Measurements from ENCODE around the gene SMG5. TPM values are rescaled to one million over a fixed set of nuclear protein-coding genes. Genes with fewer than 3 reads are reported as not detected.
A peak's percentile ranks its signal among the peaks of the same experiment; 100 is the strongest.
"Not testable (repeated sequence)": the region's sequence is repeated elsewhere in the genome, so short reads cannot be mapped to it uniquely, and the experiment has no call there.

The SMG5 gene
- total and polyA plus RNA-seq, 7 donors, result 46.8 to 90.7 (median 72.4) TPM

DNA sequence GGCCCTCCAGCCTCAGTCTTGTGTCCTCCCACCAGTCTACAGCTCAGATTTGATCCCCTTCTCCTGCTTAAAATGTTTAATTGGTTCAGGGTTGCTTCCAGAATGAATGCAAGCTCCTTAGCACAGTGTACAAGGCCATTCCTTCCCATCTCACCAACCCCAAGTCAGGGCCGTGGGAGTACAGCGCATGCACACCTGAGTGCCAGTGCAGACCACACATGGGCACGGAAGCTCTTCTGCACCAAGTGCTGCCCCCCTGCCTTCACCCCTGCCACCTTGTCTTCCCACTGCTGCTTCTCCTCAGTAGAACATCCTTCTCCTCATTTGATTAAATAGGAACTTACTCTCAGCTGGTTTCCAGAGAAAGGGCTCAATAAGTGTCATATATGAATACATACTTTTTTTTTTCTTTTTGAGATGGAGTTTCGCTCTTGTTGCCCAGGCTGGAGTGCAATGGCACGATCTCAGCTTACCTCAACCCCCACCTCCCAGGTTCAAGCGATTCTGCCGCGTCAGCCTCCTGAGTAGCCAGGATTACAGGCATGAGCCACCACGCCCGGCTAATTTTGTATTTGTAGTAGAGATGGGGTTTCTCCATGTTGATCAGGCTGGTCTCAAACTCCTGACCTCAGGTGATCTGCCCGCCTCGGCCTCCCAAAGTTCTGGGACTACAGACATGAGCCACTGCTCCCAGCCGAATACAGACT, 60.5 kb downstream of the SMG5 start:
- Histone ChIP-seq H3K4me1 (peaks cover 13% of the 10 kb centered on the region), H3K36me3 (ENCODE audit: insufficient read depth in 1 of 2, low read depth in 1 of 2) (peaks cover 0 to 56% of the 10 kb centered on the region in 2 donors), H3K27me3 (ENCODE audit: insufficient read depth in 3 of 3, low read length in 2 of 3) (no peaks in the 10 kb centered on the region), H3K27ac (no peak overlapping the region), H3K4me3 (no peak overlapping the region), H3K9me3 (no peaks in the 10 kb centered on the region)
- ATAC-seq (no peak), DNase-seq (no peak)
- TF ChIP-seq, protein P1, sequence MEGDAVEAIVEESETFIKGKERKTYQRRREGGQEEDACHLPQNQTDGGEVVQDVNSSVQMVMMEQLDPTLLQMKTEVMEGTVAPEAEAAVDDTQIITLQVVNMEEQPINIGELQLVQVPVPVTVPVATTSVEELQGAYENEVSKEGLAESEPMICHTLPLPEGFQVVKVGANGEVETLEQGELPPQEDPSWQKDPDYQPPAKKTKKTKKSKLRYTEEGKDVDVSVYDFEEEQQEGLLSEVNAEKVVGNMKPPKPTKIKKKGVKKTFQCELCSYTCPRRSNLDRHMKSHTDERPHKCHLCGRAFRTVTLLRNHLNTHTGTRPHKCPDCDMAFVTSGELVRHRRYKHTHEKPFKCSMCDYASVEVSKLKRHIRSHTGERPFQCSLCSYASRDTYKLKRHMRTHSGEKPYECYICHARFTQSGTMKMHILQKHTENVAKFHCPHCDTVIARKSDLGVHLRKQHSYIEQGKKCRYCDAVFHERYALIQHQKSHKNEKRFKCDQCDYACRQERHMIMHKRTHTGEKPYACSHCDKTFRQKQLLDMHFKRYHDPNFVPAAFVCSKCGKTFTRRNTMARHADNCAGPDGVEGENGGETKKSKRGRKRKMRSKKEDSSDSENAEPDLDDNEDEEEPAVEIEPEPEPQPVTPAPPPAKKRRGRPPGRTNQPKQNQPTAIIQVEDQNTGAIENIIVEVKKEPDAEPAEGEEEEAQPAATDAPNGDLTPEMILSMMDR (IDR thresholded peaks at IDR 0.05), result no peak
- intact Hi-C loops (cut with DNase I), result loop anchor here in 1 of 2 donors (2.0 kb wide), 1 partner anchor 73 kb away; no protein-coding TSS in a partner anchor
- WGBS, 3 donors, result 91 to 97% (median 92%) methylated on average over 13 of the region's 13 CpGs

DNA sequence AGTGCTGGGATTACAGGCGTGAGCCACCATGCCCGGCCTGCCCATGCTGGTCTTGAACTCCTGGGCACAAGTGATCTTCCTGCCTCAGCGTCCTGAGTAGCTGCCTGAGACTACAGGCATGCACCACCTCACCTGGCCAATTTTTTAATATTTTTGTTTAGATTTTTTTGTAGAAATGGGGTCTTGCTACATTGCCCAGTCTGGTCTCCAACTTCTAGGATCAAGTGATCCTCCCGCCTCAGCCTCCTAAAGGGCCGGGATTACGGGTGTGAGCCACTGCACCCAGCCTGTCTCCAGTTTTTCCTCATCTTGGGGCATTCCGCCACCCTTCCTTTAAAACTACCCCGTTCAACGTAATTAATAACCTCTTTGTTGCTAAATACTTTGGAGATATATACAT, 62.4 kb downstream of the SMG5 start:
- TF ChIP-seq, protein P1 (IDR thresholded peaks at IDR 0.05), result no peak
- DNase-seq, result no peak
- intact Hi-C loops (cut with DNase I), result no loop called here
- peaks cover 0 to 50% of the 10 kb centered on the region in 2 donors for H3K36me3 ChIP-seq (ENCODE audit: insufficient read depth in 1 of 2, low read depth in 1 of 2)
- peaks cover 10% of the 10 kb centered on the region for H3K4me1 ChIP-seq
- no peaks in the 10 kb centered on the region for H3K27me3 ChIP-seq (ENCODE audit: insufficient read depth in 3 of 3, low read length in 2 of 3)
- ATAC-seq, result no peak
- no peak overlapping the region for H3K27ac ChIP-seq
- H3K4me3 ChIP-seq, result no peak overlapping the region
- 94 to 97% (median 95%) methylated on average over 9 of the region's 9 CpGs for WGBS, 3 donors
- no peaks in the 10 kb centered on the region for H3K9me3 ChIP-seq

DNA sequence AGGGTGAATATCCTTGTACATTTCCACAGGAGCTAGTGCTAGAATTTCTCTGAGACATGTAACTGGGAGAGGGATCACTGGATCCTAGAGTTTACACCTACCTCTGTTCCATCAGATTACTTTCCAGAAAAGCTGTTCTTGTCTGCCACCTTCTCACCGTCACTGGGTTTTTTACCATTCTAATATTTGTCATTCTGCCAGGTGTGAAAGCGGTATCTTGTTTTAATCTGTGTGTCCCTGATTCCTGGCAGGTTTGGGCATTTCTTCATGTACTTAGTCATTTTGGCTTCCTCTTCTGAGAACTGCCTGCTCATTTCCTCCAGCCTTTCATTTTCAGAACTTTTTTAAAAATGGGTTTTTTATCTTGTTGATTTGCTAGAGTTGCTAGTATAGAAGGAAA, 64.8 kb downstream of the SMG5 start:
- WGBS, 3 donors, result 18 to 42% (median 37%) methylated on average over 2 of the region's 2 CpGs
- intact Hi-C loops (cut with DNase I), result loop anchor here in 1 of 2 donors (2.0 kb wide), 1 partner anchor 35 kb away; no protein-coding TSS in a partner anchor
- Histone ChIP-seq H3K27ac (peak overlapping the region; percentile 64), H3K27me3 (ENCODE audit: insufficient read depth in 3 of 3, low read length in 2 of 3) (no peaks in the 10 kb centered on the region), H3K4me1 (peaks cover 20% of the 10 kb centered on the region), H3K36me3 (ENCODE audit: insufficient read depth in 1 of 2, low read depth in 1 of 2) (peaks cover 0 to 43% of the 10 kb centered on the region in 2 donors), H3K4me3 (no peak overlapping the region), H3K9me3 (no peaks in the 10 kb centered on the region)
- ATAC-seq, result no peak
- TF ChIP-seq, protein P1 (IDR thresholded peaks at IDR 0.05), result no peak
- no peak for DNase-seq

DNA sequence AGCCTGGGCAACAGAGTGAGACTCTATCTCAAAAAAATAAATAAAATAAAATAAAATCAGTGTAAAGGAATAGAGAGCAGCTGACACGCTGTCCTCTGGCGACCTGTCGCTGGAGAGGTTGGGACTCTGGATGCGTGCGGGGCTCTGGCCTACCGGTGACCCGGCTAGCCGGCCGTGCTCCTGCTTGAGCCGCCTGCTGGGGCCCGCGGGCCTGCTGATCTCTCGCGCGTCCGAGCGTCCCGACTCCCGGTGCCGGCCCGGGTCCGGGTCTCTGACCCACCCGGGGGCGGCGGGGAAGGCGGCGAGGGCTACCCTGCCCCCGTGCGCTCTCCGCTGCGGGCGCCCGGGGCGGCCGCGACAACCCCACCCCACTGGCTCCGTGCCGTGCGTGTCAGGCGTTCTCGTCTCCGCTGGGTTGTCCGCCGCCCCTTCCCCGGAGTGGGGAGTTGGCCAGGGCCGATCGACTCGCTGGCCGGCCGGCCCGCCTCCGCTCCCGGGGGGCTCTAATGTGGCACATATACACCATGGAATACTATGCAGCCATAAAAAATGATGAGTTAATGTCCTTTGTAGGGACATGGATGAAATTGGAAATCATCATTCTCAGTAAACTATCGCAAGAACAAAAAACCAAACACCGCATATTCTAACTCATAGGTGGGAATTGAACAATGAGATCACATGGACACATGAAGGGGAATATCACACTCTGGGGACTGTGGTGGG, 66.1 kb downstream of the SMG5 start:
- intact Hi-C loops (cut with DNase I), result loop anchor here in 1 of 2 donors (2.0 kb wide), 1 partner anchor 34 kb away; no protein-coding TSS in a partner anchor
- not testable (repeated sequence) for H3K4me3 ChIP-seq; H3K9me3 ChIP-seq; H3K27me3 ChIP-seq (ENCODE audit: insufficient read depth in 3 of 3, low read length in 2 of 3); H3K27ac ChIP-seq; ATAC-seq; DNase-seq
- H3K4me1 ChIP-seq, result peaks cover 20% of the 10 kb centered on the region
- 92 to 95% (median 93%) methylated on average over 48 to 55 of the region's 55 CpGs for WGBS, 3 donors
- peaks cover 0 to 29% of the 10 kb centered on the region in 2 donors for H3K36me3 ChIP-seq (ENCODE audit: insufficient read depth in 1 of 2, low read depth in 1 of 2)

Measured in psoas muscle (tissue), 8 donors.